CD8-positive, alpha-beta memory T cell (primary cell): ENCODE results near the gene HOXD10. TPM values are rescaled to one million over a fixed set of nuclear protein-coding genes. Genes with fewer than 3 reads are reported as not detected.
A peak's percentile ranks its signal among the peaks of the same experiment; 100 is the strongest.

Experiments
- CTCF ChIA-PET: fragments of 350-600 bp; sonication (Branson Sonifier 250); formaldehyde crosslinking; loops from one replicate; lab custom pipeline; 2021; ENCODE audit warnings: antibody characterized with exemption; lab: Charles Lee
- POLR2A ChIA-PET: fragments of 350-600 bp; sonication (Branson Sonifier 250); formaldehyde crosslinking; loops from one replicate; lab custom pipeline; 2021; ENCODE audit warnings: antibody characterized with exemption; lab: Charles Lee
- DNase-seq, 5 donors: peaks; one replicate each; pipeline versions ENCODE4 v3.0.0 to v3.0.0-alpha.2; 2020 to 2022; ENCODE audit warnings: mixed read lengths in 1 of 5
- H3K27ac ChIP-seq: one replicate; pipeline ENCODE4 v1.7.0; 2013; ENCODE audit warnings: low read depth, mild to moderate bottlenecking, low read length, moderate library complexity
- H3K27me3 ChIP-seq: 2 replicates; pipeline ENCODE4 v1.7.0; 2013; ENCODE audit warnings: low read length, mild to moderate bottlenecking; ENCODE audit not compliant: insufficient read depth, poor library complexity, severe bottlenecking
- H3K36me3 ChIP-seq: 2 replicates; pipeline ENCODE4 v1.7.0; 2013; ENCODE audit warnings: mild to moderate bottlenecking, low read length, moderate library complexity; ENCODE audit not compliant: insufficient read depth
- H3K4me1 ChIP-seq: 2 replicates; pipeline ENCODE4 v1.7.0; 2013; ENCODE audit warnings: mild to moderate bottlenecking, low read length, moderate library complexity; ENCODE audit not compliant: insufficient read depth
- H3K4me3 ChIP-seq: 2 replicates; pipeline ENCODE4 v1.7.0; 2013; ENCODE audit warnings: mild to moderate bottlenecking, low read length
- H3K9me3 ChIP-seq: 2 replicates; pipeline ENCODE4 v1.7.0; 2013; ENCODE audit warnings: mild to moderate bottlenecking, low read length
- H3K27ac Mint-ChIP-seq, 8 donors: one replicate each; pipeline ENCODE4 v1.8.0; 2020 to 2021; ENCODE audit warnings: mixed read lengths in 8 of 8, mild to moderate bottlenecking in 6 of 8, inconsistent platforms in 3 of 8, moderate library complexity in 3 of 8
- H3K27me3 Mint-ChIP-seq, 2 donors: one replicate each; pipeline ENCODE4 v1.8.0; 2020 to 2021; ENCODE audit warnings: mixed read lengths in 2 of 2, mild to moderate bottlenecking in 1 of 2, moderate library complexity in 1 of 2
- H3K36me3 Mint-ChIP-seq, 3 donors: one replicate each; pipeline ENCODE4 v1.8.0; 2020 to 2021; ENCODE audit warnings: mixed read lengths in 3 of 3, inconsistent platforms in 1 of 3, mild to moderate bottlenecking in 1 of 3
- H3K4me1 Mint-ChIP-seq, 3 donors: one replicate each; pipeline ENCODE4 v1.8.0; 2020 to 2021; ENCODE audit warnings: mixed read lengths in 3 of 3, inconsistent platforms in 1 of 3, mild to moderate bottlenecking in 1 of 3
- H3K4me3 Mint-ChIP-seq, 7 donors: one replicate each; pipeline ENCODE4 v1.8.0; 2020 to 2021; ENCODE audit warnings: mixed read lengths in 7 of 7, mild to moderate bottlenecking in 6 of 7, moderate library complexity in 4 of 7, inconsistent platforms in 2 of 7
- H3K9me3 Mint-ChIP-seq, 5 donors: one replicate each; pipeline ENCODE4 v1.8.0; 2020 to 2022; ENCODE audit warnings: mixed read lengths in 5 of 5, mild to moderate bottlenecking in 3 of 5, moderate library complexity in 2 of 5, inconsistent platforms in 1 of 5
- polyA plus RNA-seq: library from polyadenylated mRNA; unstranded; fragments of 300-500 nt; fragmentation: Illumina TruSeq; gene quantifications from one replicate; pipeline ENCODE4 v1.2.3, GENCODE V29; 2021
- total RNA-seq, 2 experiments: library from RNA; stranded (reverse); gene quantifications; one replicate each; pipeline ENCODE4 v1.2.3, GENCODE V29; 2021

HOXD10 gene
- total and polyA plus RNA-seq, 3 experiments from 2014 or later: not detected

DNA sequence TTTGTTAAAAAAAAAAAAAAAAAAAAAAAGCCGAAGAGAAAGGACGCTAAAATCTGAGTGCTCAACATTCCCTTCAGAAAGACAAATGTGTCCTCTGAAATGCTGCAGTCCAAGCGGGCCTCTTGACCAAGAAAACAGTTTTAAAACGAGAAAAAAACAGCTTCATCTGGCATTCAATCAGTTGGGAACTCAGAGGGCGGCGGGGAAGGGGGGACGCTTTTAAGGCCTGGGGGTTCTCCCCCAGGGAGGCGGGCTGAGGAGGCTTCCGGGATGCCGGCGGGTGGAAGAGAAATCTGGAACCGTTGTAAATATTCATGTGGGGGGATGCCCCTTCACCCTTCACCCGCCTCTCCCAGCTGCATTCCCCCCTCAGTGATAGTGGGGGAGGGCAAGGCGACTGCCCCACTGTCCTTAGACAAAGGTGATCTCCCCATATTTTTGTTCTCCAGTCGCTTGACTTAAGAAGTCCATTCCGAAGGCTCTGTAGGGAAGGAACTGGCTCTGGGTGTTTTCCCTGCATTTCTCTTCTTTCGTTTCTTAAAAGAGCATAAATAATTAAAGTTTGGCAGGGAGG is 12.7 kb upstream of the HOXD10 start:
- H3K36me3 ChIP-seq: no peaks in the 10 kb centered on the region
- no peaks in the 10 kb centered on the region for H3K4me1 ChIP-seq
- Mint-ChIP-seq H3K36me3 (no peaks in the 10 kb centered on the region), H3K27me3 (peaks cover 77 to 84% of the 10 kb centered on the region in 2 donors), H3K27ac (peak overlapping the region in 1 of 8 donors; percentile 45), H3K9me3 (peaks cover 0 to 10% (median 4%) of the 10 kb centered on the region in 5 donors), H3K4me3 (no peak overlapping the region), H3K4me1 (peaks cover 9 to 24% (median 13%) of the 10 kb centered on the region in 3 donors)
- no peaks in the 10 kb centered on the region for H3K9me3 ChIP-seq
- no peak overlapping the region for H3K4me3 ChIP-seq
- ChIA-PET POLR2A (no interaction called here), CTCF (interaction anchor here (0.6 to 0.9 kb wide), 2 partner anchors 23 to 346 kb away, joined by 3 to 5 read pairs; no protein-coding TSS in a partner anchor)
- H3K27ac ChIP-seq: no peak overlapping the region
- DNase-seq: no peak
- H3K27me3 ChIP-seq: peaks cover 78% of the 10 kb centered on the region

DNA sequence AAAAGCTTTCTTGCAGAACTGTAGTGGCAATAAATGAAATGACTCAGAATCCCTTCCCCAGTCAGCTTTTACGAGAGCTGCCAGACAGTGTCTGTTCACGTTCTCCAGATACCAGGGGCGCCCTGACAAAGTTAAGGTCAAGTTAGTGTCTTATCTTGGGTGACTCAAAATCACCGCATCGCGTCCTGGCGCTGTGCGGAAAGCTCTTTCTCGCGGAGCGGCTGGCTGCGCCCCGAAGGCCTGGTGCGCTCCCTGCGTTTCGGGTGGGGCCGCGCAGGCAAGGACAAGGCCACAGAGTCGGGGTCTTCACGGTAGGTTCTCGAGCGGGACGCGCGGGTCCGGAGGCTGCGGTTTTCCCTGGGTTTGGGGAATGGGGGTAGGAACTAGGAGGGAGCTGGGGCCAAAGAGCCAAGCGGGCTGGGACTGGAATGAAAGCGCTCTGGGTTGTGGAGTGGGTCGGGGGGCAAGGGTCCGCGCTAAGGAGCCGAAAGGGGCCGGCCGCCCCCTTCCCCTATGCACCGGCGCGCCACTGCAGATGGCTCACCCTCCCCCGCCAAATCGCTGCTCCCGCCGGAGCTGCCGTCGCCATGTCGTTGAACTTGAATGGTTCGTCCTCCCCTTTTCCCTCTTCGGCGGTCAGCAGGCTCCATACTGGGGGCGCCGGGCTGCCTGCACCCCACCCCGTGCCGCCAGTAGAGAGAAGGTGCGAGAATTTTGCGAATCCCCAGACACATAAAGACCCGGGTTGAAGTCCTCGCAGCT is 12.1 kb upstream of the HOXD10 start:
- Mint-ChIP-seq H3K27ac (peak overlapping the region in 2 of 8 donors; percentile 43 to 89), H3K4me1 (peaks cover 15 to 31% (median 16%) of the 10 kb centered on the region in 3 donors), H3K9me3 (peaks cover 0 to 16% (median 4%) of the 10 kb centered on the region in 5 donors), H3K27me3 (peaks cover 77 to 84% of the 10 kb centered on the region in 2 donors), H3K4me3 (no peak overlapping the region), H3K36me3 (no peaks in the 10 kb centered on the region)
- H3K9me3 ChIP-seq: no peaks in the 10 kb centered on the region
- H3K27ac ChIP-seq: no peak overlapping the region
- ChIA-PET POLR2A (no interaction called here), CTCF (interaction anchor here (0.6 to 0.9 kb wide), 2 partner anchors 23 to 346 kb away, joined by 3 to 5 read pairs; no protein-coding TSS in a partner anchor)
- H3K27me3 ChIP-seq: peaks cover 78% of the 10 kb centered on the region
- no peak overlapping the region for H3K4me3 ChIP-seq
- H3K36me3 ChIP-seq: no peaks in the 10 kb centered on the region
- DNase-seq: no peak
- no peaks in the 10 kb centered on the region for H3K4me1 ChIP-seq

DNA sequence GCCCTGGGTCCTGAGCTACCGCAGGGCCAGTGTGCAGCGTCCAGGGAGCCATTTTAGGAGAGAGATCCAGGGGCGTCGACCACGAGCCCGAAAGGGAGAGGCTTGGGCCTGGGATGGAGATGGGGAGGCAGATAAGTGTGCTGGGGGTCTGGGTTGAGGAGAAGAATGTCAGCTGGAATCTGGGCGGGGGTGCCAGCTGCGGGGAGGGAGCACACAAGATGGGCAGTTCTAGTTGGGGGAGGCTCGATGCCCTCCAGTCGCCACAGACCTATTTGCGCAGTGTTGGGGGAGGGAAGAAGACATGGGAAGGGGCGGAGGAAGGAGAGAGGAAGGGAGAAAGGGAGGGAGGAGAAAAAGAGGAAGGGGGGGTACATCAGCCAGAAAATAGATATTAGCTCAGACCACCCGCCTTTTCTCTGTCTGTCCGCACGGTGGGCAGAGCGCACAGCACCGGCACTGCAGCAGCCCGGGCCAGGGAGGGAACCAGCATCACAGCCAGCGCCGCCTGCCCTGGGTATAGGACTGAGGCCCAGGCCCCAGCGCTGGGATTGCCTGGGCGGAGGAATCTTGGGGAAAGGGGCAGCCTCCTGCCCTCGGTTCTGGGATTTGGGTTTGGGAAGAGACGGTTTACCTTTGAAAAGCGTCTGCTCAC is 11.4 kb upstream of the HOXD10 start:
- H3K36me3 Mint-ChIP-seq: no peaks in the 10 kb centered on the region
- DNase-seq: no peak
- H3K4me3 Mint-ChIP-seq: peak overlapping the region in 1 of 7 donors; percentile 35
- Histone ChIP-seq H3K9me3 (no peaks in the 10 kb centered on the region), H3K36me3 (no peaks in the 10 kb centered on the region), H3K4me3 (no peak overlapping the region), H3K4me1 (no peaks in the 10 kb centered on the region), H3K27me3 (peaks cover 78% of the 10 kb centered on the region), H3K27ac (no peak overlapping the region)
- POLR2A ChIA-PET: no interaction called here
- CTCF ChIA-PET: no interaction called here
- H3K4me1 Mint-ChIP-seq: peaks cover 17 to 31% (median 18%) of the 10 kb centered on the region in 3 donors
- peak overlapping the region in 4 of 8 donors; percentile 41 to 89 (median 53) for H3K27ac Mint-ChIP-seq
- peaks cover 82 to 89% of the 10 kb centered on the region in 2 donors for H3K27me3 Mint-ChIP-seq
- peaks cover 0 to 20% (median 6%) of the 10 kb centered on the region in 5 donors for H3K9me3 Mint-ChIP-seq

DNA sequence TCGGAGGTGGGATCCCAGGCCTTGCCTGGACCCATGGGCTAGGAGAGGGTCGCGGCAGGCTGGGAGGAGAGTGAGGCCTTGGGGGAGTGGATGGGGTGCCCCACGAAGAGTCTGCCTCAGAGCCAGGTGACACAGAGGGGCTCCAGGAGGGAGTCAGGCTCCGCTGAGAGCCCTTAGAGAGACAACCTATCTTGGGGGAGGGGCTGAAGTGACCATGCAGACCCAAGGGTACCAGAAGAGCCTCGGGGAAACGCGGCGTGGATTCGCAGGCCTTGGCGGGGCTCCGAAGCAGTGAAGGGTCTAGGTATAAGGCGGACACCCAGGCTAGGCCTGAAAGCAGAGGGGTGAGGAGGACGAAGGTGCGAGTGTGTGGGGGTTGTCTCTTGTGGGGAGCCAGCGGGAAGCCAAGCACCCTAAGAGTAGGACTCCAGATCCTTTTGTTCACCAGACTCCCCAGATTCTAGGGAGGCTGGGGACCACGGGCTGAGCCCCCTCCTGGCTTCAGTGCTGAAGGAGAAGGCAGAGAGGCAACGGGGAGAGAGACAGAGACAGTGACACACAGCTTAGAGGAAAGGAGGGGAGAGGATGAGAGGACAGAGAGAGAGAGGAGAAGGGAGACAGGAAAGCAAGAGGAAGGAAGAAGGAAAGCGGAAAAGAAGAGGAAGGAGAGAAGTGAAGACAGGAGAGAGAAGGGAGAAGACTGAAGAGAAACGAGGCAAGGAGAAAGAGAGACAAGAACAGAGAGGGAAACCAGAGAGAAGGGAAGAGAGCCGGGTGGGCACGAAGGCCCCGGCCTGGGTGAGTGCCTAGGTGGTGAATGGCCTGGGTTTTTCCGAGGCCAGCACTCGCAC is 10.6 kb upstream of the HOXD10 start:
- H3K4me3 ChIP-seq: no peak overlapping the region
- H3K27ac Mint-ChIP-seq: peak overlapping the region in 5 of 8 donors; percentile 21 to 89 (median 77)
- no peak for DNase-seq
- no peaks in the 10 kb centered on the region for H3K36me3 Mint-ChIP-seq
- H3K9me3 Mint-ChIP-seq: peaks cover 0 to 24% (median 8%) of the 10 kb centered on the region in 5 donors
- no peaks in the 10 kb centered on the region for H3K4me1 ChIP-seq
- H3K27me3 Mint-ChIP-seq: peaks cover 82 to 89% of the 10 kb centered on the region in 2 donors
- H3K4me1 Mint-ChIP-seq: peaks cover 17 to 31% (median 18%) of the 10 kb centered on the region in 3 donors
- ChIA-PET POLR2A (no interaction called here), CTCF (no interaction called here)
- H3K9me3 ChIP-seq: no peaks in the 10 kb centered on the region
- peak overlapping the region; percentile 11 to 78 (median 55) for H3K4me3 Mint-ChIP-seq
- peaks cover 78% of the 10 kb centered on the region for H3K27me3 ChIP-seq
- H3K36me3 ChIP-seq: no peaks in the 10 kb centered on the region
- no peak overlapping the region for H3K27ac ChIP-seq

DNA sequence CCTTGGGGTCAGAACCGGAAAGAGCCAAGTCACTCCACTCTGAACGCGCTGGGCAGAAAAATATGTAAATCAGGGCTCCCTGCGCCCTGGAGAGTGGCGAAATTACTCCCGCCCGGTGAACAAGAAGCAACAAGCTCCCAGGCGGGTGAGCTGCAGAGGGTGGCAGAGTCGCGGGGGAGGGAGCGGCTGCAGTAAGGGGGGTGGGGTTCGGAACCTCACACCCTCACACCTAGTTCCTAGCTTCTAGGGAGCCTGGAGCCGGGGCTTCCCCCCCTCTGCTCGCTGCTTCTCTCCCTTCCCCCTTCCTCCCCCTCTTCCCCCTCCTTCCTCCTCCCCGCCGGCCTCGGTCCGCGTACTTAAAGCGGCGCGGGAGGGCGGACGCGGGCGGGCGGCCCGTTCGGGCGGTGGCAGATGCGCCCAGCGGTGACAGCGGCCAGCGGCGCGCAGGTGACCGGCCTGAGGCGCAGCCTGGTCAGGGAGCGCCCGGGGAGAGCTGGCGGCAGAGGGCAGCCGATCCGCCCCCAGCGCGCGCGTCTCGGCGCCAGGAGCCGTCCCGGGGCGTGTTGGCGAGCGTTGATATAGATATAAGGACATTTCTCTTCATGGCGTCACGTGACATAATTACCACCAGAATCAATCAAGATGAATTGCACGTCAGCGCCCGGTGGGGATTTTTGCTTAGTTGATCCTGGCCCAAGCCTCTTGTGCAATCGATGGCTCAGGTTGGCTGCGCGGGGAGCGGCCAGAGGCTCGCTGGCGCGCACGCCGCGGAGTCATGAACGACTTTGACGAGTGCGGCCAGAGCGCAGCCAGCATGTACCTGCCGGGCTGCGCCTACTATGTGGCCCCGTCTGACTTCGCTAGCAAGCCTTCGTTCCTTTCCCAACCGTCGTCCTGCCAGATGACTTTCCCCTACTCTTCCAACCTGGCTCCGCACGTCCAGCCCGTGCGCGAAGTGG is 9.7 kb upstream of the HOXD10 start, which contains the start of gene HOXD11:
HOXD11 (plus strand) TSS at position 700 of the 959 bp plus-strand sequence; CDS start at position 776, 76 bp downstream.
- H3K4me3 Mint-ChIP-seq: peak within 1 kb of the TSS; percentile 32 to 78 (median 58)
- POLR2A ChIA-PET: no interaction called here
- no peak within 1 kb of the TSS for H3K4me3 ChIP-seq

DNA sequence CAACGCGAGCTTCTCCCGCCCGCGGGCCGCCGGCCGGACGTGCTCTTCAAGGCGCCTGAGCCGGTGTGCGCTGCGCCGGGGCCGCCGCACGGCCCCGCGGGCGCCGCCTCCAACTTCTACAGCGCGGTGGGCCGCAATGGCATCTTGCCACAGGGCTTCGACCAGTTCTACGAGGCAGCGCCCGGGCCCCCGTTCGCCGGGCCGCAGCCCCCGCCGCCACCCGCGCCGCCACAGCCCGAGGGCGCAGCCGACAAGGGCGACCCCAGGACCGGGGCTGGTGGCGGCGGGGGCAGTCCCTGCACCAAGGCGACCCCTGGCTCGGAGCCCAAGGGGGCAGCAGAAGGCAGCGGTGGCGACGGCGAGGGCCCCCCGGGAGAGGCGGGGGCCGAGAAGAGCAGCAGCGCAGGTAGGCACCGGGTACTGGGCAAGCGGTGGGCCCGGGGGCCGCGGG is 8.8 kb upstream of the HOXD10 start:
- Histone ChIP-seq H3K4me1 (no peaks in the 10 kb centered on the region), H3K36me3 (no peaks in the 10 kb centered on the region)

More for the DNA sequence above, 9.7 kb upstream of the HOXD10 start, which contains the start of gene HOXD11:
- no peak for DNase-seq
- Histone ChIP-seq H3K36me3 (no peaks in the 10 kb centered on the region), H3K27ac (no peak within 1 kb of the TSS), H3K9me3 (no peaks in the 10 kb centered on the region), H3K4me1 (no peaks in the 10 kb centered on the region), H3K27me3 (peaks cover 78% of the 10 kb centered on the region)
- CTCF ChIA-PET: no interaction called here
- Mint-ChIP-seq H3K27me3 (peaks cover 82 to 89% of the 10 kb centered on the region in 2 donors), H3K36me3 (no peaks in the 10 kb centered on the region), H3K27ac (peak within 1 kb of the TSS in 4 of 8 donors; percentile 70 to 89 (median 81)), H3K4me1 (peaks cover 18 to 31% (median 25%) of the 10 kb centered on the region in 3 donors), H3K9me3 (peaks cover 0 to 30% (median 8%) of the 10 kb centered on the region in 5 donors)

More for the DNA sequence above, 8.8 kb upstream of the HOXD10 start:
- H3K36me3 Mint-ChIP-seq: no peaks in the 10 kb centered on the region
- Histone ChIP-seq H3K27me3 (peaks cover 79% of the 10 kb centered on the region), H3K9me3 (no peaks in the 10 kb centered on the region), H3K4me3 (no peak overlapping the region), H3K27ac (no peak overlapping the region)
- peaks cover 18 to 31% (median 26%) of the 10 kb centered on the region in 3 donors for H3K4me1 Mint-ChIP-seq
- H3K27me3 Mint-ChIP-seq: peaks cover 83 to 89% of the 10 kb centered on the region in 2 donors
- ChIA-PET POLR2A (no interaction called here), CTCF (no interaction called here)
- H3K27ac Mint-ChIP-seq: no peak overlapping the region
- H3K4me3 Mint-ChIP-seq: peak overlapping the region in 1 of 7 donors; percentile 29
- DNase-seq: no peak
- H3K9me3 Mint-ChIP-seq: peaks cover 0 to 31% (median 8%) of the 10 kb centered on the region in 5 donors
